Vagina (tissue), 2 donors: ENCODE results near the gene AKT1S1. TPM values are rescaled to one million over a fixed set of nuclear protein-coding genes. Genes with fewer than 3 reads are reported as not detected.
A peak's percentile ranks its signal among the peaks of the same experiment; 100 is the strongest.

Source experiments
- DNase-seq, 2 donors: peaks; one replicate each; pipeline ENCODE4 v3.0.0-alpha.2; 2017; ENCODE audit errors: extremely low spot score in 2 of 2
- H3K27ac ChIP-seq: fragments of 200-600 bp; sonication (generic); one replicate; pipeline ENCODE4 v1.5.1; 2019
- H3K27me3 ChIP-seq: fragments of 200-600 bp; sonication (generic); one replicate; pipeline ENCODE4 v1.5.1; 2019
- H3K36me3 ChIP-seq, 2 donors: fragments of 200-600 bp; sonication (generic); one replicate each; pipeline ENCODE4 v1.5.1; 2017 to 2019
- H3K4me1 ChIP-seq: fragments of 200-600 bp; sonication (generic); one replicate; pipeline ENCODE4 v1.5.1; 2019
- H3K4me3 ChIP-seq, 2 donors: fragments of 200-600 bp; sonication (generic); 1 replicate in 1 of 2; 2 replicates in 1 of 2; pipeline ENCODE4 v1.5.1; 2016 to 2019
- H3K9me3 ChIP-seq: fragments of 200-600 bp; sonication (generic); one replicate; pipeline ENCODE4 v1.5.1; 2019
- CTCF ChIP-seq, 3 experiments: fragments of 450-650 bp in 2 of 3; fragments of 200-600 bp in 1 of 3; sonication (generic) in 1 of 3; IDR thresholded peaks; one replicate each; pipeline ENCODE4 v1.5.1; 2017 to 2019; ENCODE audit warnings: antibody characterized with exemption in 3 of 3, mild to moderate bottlenecking in 2 of 3, moderate library complexity in 2 of 3
- POLR2A ChIP-seq, 2 donors: fragments of 450-650 bp; IDR thresholded peaks; one replicate each; pipeline ENCODE4 v1.6.1; 2017; ENCODE audit warnings: antibody characterized with exemption in 2 of 2, mild to moderate bottlenecking in 2 of 2, moderate library complexity in 2 of 2
- POLR2AphosphoS5 ChIP-seq, 2 donors: sonication (generic); formaldehyde crosslinking; IDR thresholded peaks; one replicate each; pipeline ENCODE4 v1.9.0; 2017; ENCODE audit warnings: antibody characterized with exemption in 2 of 2, mild to moderate bottlenecking in 2 of 2, low read depth in 1 of 2; ENCODE audit not compliant: insufficient read depth in 1 of 2
- intact Hi-C: fragments of 100-400 bp; cut with DNase I; formaldehyde crosslinking; loops from one replicate; pipeline ENCODE4 v1.15.1; 2023
- total RNA-seq: library from RNA; depleted of rRNA; stranded (reverse); fragments of >200 nt; gene quantifications from one replicate; pipeline ENCODE4 v1.2.3, GENCODE V29; 2016

AKT1S1 gene
- total RNA-seq, 1 donor from 2014 or later = 16.9 TPM

GRCh38 chr19:49872245-49873128 lies 4.7 kb downstream of the AKT1S1 start:
- TF ChIP-seq POLR2AphosphoS5 (IDR thresholded peaks at IDR 0.05; ENCODE audit: insufficient read depth in 1 of 2, low read depth in 1 of 2) (no peak), CTCF (IDR thresholded peaks at IDR 0.05) (no peak), POLR2A (IDR thresholded peaks at IDR 0.05) (no peak)
- intact Hi-C loops = no loop called here
- H3K27me3 ChIP-seq = no peaks in the 10 kb centered on the region
- peaks cover 49% of the 10 kb centered on the region for H3K4me1 ChIP-seq
- no peak for DNase-seq
- peaks cover 0 to 7% of the 10 kb centered on the region in 2 donors for H3K36me3 ChIP-seq
- no peak overlapping the region for H3K27ac ChIP-seq
- no peaks in the 10 kb centered on the region for H3K9me3 ChIP-seq
- no peak overlapping the region for H3K4me3 ChIP-seq

- intact Hi-C loops = no loop called here
- peaks cover 0 to 7% of the 10 kb centered on the region in 2 donors for H3K36me3 ChIP-seq
- H3K9me3 ChIP-seq = no peaks in the 10 kb centered on the region
- no peak overlapping the region for H3K27ac ChIP-seq
- peaks cover 54% of the 10 kb centered on the region for H3K4me1 ChIP-seq
- H3K27me3 ChIP-seq = no peaks in the 10 kb centered on the region
- no peak for TF ChIP-seq CTCF (IDR thresholded peaks at IDR 0.05)
- no peak for TF ChIP-seq POLR2AphosphoS5 (IDR thresholded peaks at IDR 0.05; ENCODE audit: insufficient read depth in 1 of 2, low read depth in 1 of 2)
- no peak for TF ChIP-seq POLR2A (IDR thresholded peaks at IDR 0.05)
- H3K4me3 ChIP-seq = no peak overlapping the region
- DNase-seq = no peak
These were observed 5.7 kb downstream of the AKT1S1 start for GRCh38 chr19:49871349-49871985.

GRCh38 chr19:49870309-49870901 lies 6.8 kb downstream of the AKT1S1 start:
- no peaks in the 10 kb centered on the region for H3K9me3 ChIP-seq
- H3K27ac ChIP-seq = peak overlapping the region; percentile 92
- peak overlapping the region; percentile 58 to 65 for H3K4me3 ChIP-seq
- H3K36me3 ChIP-seq = peaks cover 0 to 7% of the 10 kb centered on the region in 2 donors
- DNase-seq = no peak
- intact Hi-C loops = no loop called here
- TF ChIP-seq POLR2AphosphoS5 (IDR thresholded peaks at IDR 0.05; ENCODE audit: insufficient read depth in 1 of 2, low read depth in 1 of 2) (no peak), POLR2A (IDR thresholded peaks at IDR 0.05) (no peak), CTCF (IDR thresholded peaks at IDR 0.05) (no peak)
- peaks cover 59% of the 10 kb centered on the region for H3K4me1 ChIP-seq
- H3K27me3 ChIP-seq = no peaks in the 10 kb centered on the region

- peaks cover 57% of the 10 kb centered on the region for H3K4me1 ChIP-seq
- intact Hi-C loops = no loop called here
These were observed 7.5 kb downstream of the AKT1S1 start for GRCh38 chr19:49869484-49870308.

More at GRCh38 chr19:49869484-49870308, 7.5 kb downstream of the AKT1S1 start:
- H3K27ac ChIP-seq = peak overlapping the region; percentile 95
- peak in 1 of 2 donors; percentile 100 for DNase-seq
- peaks cover 0 to 5% of the 10 kb centered on the region in 2 donors for H3K36me3 ChIP-seq
- no peaks in the 10 kb centered on the region for H3K27me3 ChIP-seq
- H3K9me3 ChIP-seq = no peaks in the 10 kb centered on the region
- H3K4me3 ChIP-seq = peak overlapping the region; percentile 58 to 65
- TF ChIP-seq CTCF (IDR thresholded peaks at IDR 0.05) (peak in 1 of 3 experiments; percentile 6), POLR2AphosphoS5 (IDR thresholded peaks at IDR 0.05; ENCODE audit: insufficient read depth in 1 of 2, low read depth in 1 of 2) (peak; percentile 90 to 97), POLR2A (IDR thresholded peaks at IDR 0.05) (peak in 1 of 2 donors; percentile 66)
